NB4 (cell line): ENCODE results near the gene SNRPB.

Source experiments
- MYC ChIP-seq: IDR thresholded peaks from 2 replicates; pipeline ENCODE4 v1.6.1; 2011; ENCODE audit warnings: low read depth, low read length
- POLR2A ChIP-seq: IDR thresholded peaks from 2 replicates; pipeline ENCODE4 v1.6.1; 2011; ENCODE audit warnings: mild to moderate bottlenecking; ENCODE audit not compliant: insufficient read length; ENCODE audit errors: extremely low read depth
- TF ChIP-seq, protein P1 (sequence below): IDR thresholded peaks from one replicate; pipeline ENCODE4 v1.5.1; 2012; ENCODE audit warnings: low read depth, low read length

DNA sequence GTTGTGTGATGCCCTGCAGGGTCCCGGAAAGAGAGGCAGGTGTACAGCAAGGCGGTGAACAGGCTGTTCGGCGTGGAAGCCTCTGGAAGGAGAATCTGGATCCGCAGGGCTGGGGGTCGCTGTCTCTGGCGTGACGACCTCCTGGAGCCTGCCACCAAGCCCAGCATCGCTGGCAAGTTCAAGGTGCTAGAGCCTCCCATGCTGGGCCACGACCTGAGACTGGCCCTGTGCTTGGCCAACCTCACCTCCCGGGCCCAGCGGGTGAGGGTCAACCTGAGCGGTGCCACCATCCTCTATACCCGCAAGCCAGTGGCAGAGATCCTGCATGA, 53.4 kb downstream of the SNRPB start:
- TF ChIP-seq POLR2A (no peak), MYC (no peak)
- TF ChIP-seq, protein P1, sequence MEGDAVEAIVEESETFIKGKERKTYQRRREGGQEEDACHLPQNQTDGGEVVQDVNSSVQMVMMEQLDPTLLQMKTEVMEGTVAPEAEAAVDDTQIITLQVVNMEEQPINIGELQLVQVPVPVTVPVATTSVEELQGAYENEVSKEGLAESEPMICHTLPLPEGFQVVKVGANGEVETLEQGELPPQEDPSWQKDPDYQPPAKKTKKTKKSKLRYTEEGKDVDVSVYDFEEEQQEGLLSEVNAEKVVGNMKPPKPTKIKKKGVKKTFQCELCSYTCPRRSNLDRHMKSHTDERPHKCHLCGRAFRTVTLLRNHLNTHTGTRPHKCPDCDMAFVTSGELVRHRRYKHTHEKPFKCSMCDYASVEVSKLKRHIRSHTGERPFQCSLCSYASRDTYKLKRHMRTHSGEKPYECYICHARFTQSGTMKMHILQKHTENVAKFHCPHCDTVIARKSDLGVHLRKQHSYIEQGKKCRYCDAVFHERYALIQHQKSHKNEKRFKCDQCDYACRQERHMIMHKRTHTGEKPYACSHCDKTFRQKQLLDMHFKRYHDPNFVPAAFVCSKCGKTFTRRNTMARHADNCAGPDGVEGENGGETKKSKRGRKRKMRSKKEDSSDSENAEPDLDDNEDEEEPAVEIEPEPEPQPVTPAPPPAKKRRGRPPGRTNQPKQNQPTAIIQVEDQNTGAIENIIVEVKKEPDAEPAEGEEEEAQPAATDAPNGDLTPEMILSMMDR = no peak
